ENCODE measurements around the gene RPL5. TPM values are rescaled to one million over a fixed set of nuclear protein-coding genes. Genes with fewer than 3 reads are reported as not detected.

Gene RPL5
- polyA plus RNA-seq, 1 donor (not counting 4 experiments of a cell fraction or from before 2014, with no cell fraction given), result 2,236 TPM

GRCh38 chr1:92826792-92827191 is 5.0 kb upstream of the RPL5 start:
- no peak for DNase-seq (ENCODE audit: low read depth, low spot score)
- Histone ChIP-seq H3K27me3 (ENCODE audit: control insufficient read depth, extremely low read depth, insufficient read depth, low read length) (no peaks in the 10 kb centered on the region), H3K36me3 (ENCODE audit: control insufficient read depth in 2 of 2, extremely low read depth in 1 of 2, insufficient read depth in 2 of 2, low read length in 2 of 2) (no peaks in the 10 kb centered on the region), H3K27ac (ENCODE audit: control insufficient read depth, insufficient read depth, low read length) (no peak overlapping the region), H2AFZ (ENCODE audit: control insufficient read depth, low read length) (no peak overlapping the region), H4K20me1 (ENCODE audit: control insufficient read depth, extremely low read depth, insufficient read depth, low read length) (no peaks in the 10 kb centered on the region), H3K9me3 (ENCODE audit: control insufficient read depth, low read depth, low read length) (no peaks in the 10 kb centered on the region), H3K4me1 (ENCODE audit: control insufficient read depth, extremely low read depth, insufficient read depth, low read length) (peaks cover 2% of the 10 kb centered on the region), H3K4me3 (ENCODE audit: control insufficient read depth in 2 of 3, extremely low read depth in 1 of 3, insufficient read depth in 2 of 3, low read depth in 1 of 3, low read length in 3 of 3) (no peak overlapping the region), H3K4me2 (ENCODE audit: control insufficient read depth, extremely low read depth, insufficient read depth, low read depth, low read length) (no peak overlapping the region), H3K9ac (ENCODE audit: control insufficient read depth, extremely low read depth, insufficient read depth, low read length) (no peak overlapping the region), H3K9me1 (ENCODE audit: control insufficient read depth, extremely low read depth, insufficient read depth, low read length) (no peaks in the 10 kb centered on the region), H3K79me2 (ENCODE audit: control insufficient read depth, insufficient read depth, low read length) (no peaks in the 10 kb centered on the region)
- no peak for TF ChIP-seq EZH2 (IDR thresholded peaks at IDR 0.05; ENCODE audit: low read length)
- TF ChIP-seq CTCF (optimal IDR thresholded peaks at IDR 0.05 in 1 of 3, IDR thresholded peaks at IDR 0.05 in 1 of 3, conservative IDR thresholded peaks at IDR 0.05 in 1 of 3; ENCODE audit: extremely low read depth in 1 of 3, insufficient read depth in 2 of 3, low read length in 3 of 3), result no peak
- no peak for FAIRE-seq
- dilution Hi-C loops (cut with MboI; ENCODE audit: extremely low pct_ligation_motif_present, low sequenced_read_pairs), result no loop called here

- Histone ChIP-seq H3K27me3 (ENCODE audit: control insufficient read depth, extremely low read depth, insufficient read depth, low read length) (no peaks in the 10 kb centered on the region), H3K9me3 (ENCODE audit: control insufficient read depth, low read depth, low read length) (no peaks in the 10 kb centered on the region), H3K9ac (ENCODE audit: control insufficient read depth, extremely low read depth, insufficient read depth, low read length) (peak overlapping the region; percentile 100), H4K20me1 (ENCODE audit: control insufficient read depth, extremely low read depth, insufficient read depth, low read length) (peaks cover 16% of the 10 kb centered on the region), H2AFZ (ENCODE audit: control insufficient read depth, low read length) (peak overlapping the region; percentile 90), H3K9me1 (ENCODE audit: control insufficient read depth, extremely low read depth, insufficient read depth, low read length) (no peaks in the 10 kb centered on the region), H3K4me3 (ENCODE audit: control insufficient read depth in 2 of 3, extremely low read depth in 1 of 3, insufficient read depth in 2 of 3, low read depth in 1 of 3, low read length in 3 of 3) (peak overlapping the region in 1 of 3 experiments; percentile 98), H3K36me3 (ENCODE audit: control insufficient read depth in 2 of 2, extremely low read depth in 1 of 2, insufficient read depth in 2 of 2, low read length in 2 of 2) (peaks cover 11 to 12% of the 10 kb centered on the region in 2 experiments), H3K79me2 (ENCODE audit: control insufficient read depth, insufficient read depth, low read length) (peaks cover 45% of the 10 kb centered on the region), H3K27ac (ENCODE audit: control insufficient read depth, insufficient read depth, low read length) (peak overlapping the region; percentile 47), H3K4me2 (ENCODE audit: control insufficient read depth, extremely low read depth, insufficient read depth, low read depth, low read length) (peak overlapping the region; percentile 82), H3K4me1 (ENCODE audit: control insufficient read depth, extremely low read depth, insufficient read depth, low read length) (peaks cover 21% of the 10 kb centered on the region)
- no peak for FAIRE-seq
- dilution Hi-C loops (cut with MboI; ENCODE audit: extremely low pct_ligation_motif_present, low sequenced_read_pairs), result no loop called here
- DNase-seq (ENCODE audit: low read depth, low spot score), result no peak
- TF ChIP-seq EZH2 (IDR thresholded peaks at IDR 0.05; ENCODE audit: low read length), result no peak
- TF ChIP-seq CTCF (optimal IDR thresholded peaks at IDR 0.05 in 1 of 3, IDR thresholded peaks at IDR 0.05 in 1 of 3, conservative IDR thresholded peaks at IDR 0.05 in 1 of 3; ENCODE audit: extremely low read depth in 1 of 3, insufficient read depth in 2 of 3, low read length in 3 of 3), result no peak
These were observed 475 bp upstream of the RPL5 start for GRCh38 chr1:92831368-92831761.

Measured in keratinocyte (primary cell).